HepG2 (cell line): ENCODE measurements around the gene NR2F6. TPM values are rescaled to one million over a fixed set of nuclear protein-coding genes. Genes with fewer than 3 reads are reported as not detected.
A peak's percentile ranks its signal among the peaks of the same experiment; 100 is the strongest.

ENCODE experiments used
- ARID3A ChIP-seq: IDR thresholded peaks from 2 replicates; pipeline ENCODE4 v1.6.1; 2012; ENCODE audit warnings: low read depth, low read length, improper control_type of control experiment
- CBFB ChIP-seq: sonication (generic); formaldehyde crosslinking; IDR thresholded peaks from 2 replicates; pipeline ENCODE4 v1.4.0; 2020; ENCODE audit warnings: missing genetic modification reagents
- ETV5 ChIP-seq: IDR thresholded peaks from 2 replicates; pipeline ENCODE4 v1.6.1; 2018; ENCODE audit warnings: missing biosample characterization, missing genetic modification reagents, inconsistent platforms, borderline replicate concordance
- GATAD1 ChIP-seq: IDR thresholded peaks from 2 replicates; pipeline ENCODE4 v1.6.1; 2016; ENCODE audit warnings: missing genetic modification reagents, missing compliant biosample characterization
- GPN1 ChIP-seq: sonication (generic); formaldehyde crosslinking; IDR thresholded peaks from 2 replicates; pipeline ENCODE4 v1.5.1; 2020; ENCODE audit warnings: missing genetic modification reagents, borderline replicate concordance
- KIAA2018 ChIP-seq: sonication (generic); formaldehyde crosslinking; IDR thresholded peaks from 2 replicates; pipeline ENCODE4 v1.5.0; 2020; ENCODE audit warnings: mild to moderate bottlenecking, missing genetic modification reagents, borderline replicate concordance
- MEIS1 ChIP-seq: sonication (generic); formaldehyde crosslinking; IDR thresholded peaks from 2 replicates; pipeline ENCODE4 v1.9.0; 2021; ENCODE audit warnings: mild to moderate bottlenecking, missing genetic modification reagents, moderate library complexity, borderline replicate concordance
- POLR2G ChIP-seq: fragments of 200-400 bp; formaldehyde crosslinking; IDR thresholded peaks from 2 replicates; pipeline ENCODE4 v1.6.1; 2018; ENCODE audit warnings: mild to moderate bottlenecking, low read depth, low read length, moderate library complexity
- SKI ChIP-seq: fragments of 450-650 bp; IDR thresholded peaks from one replicate; pipeline ENCODE4 v1.6.1; 2018; ENCODE audit warnings: mild to moderate bottlenecking; ENCODE audit not compliant: partially characterized antibody
- TFDP1 ChIP-seq: IDR thresholded peaks from 2 replicates; pipeline ENCODE4 v1.6.1; 2016; ENCODE audit warnings: missing compliant biosample characterization, missing genetic modification reagents, borderline replicate concordance
- TRIM24 ChIP-seq: sonication (generic); formaldehyde crosslinking; IDR thresholded peaks from 2 replicates; pipeline ENCODE4 v1.8.0; 2022; ENCODE audit warnings: mild to moderate bottlenecking, missing genetic modification reagents
- ZFP36L1 ChIP-seq: sonication (generic); formaldehyde crosslinking; IDR thresholded peaks from 2 replicates; pipeline ENCODE4 v1.8.0; 2022; ENCODE audit warnings: mild to moderate bottlenecking, missing genetic modification reagents, moderate library complexity
- ZNF510 ChIP-seq: sonication (generic); formaldehyde crosslinking; IDR thresholded peaks from 2 replicates; pipeline ENCODE4 v1.4.0; 2020; ENCODE audit warnings: low read depth, mild to moderate bottlenecking, missing genetic modification reagents
- polyA plus RNA-seq, 8 experiments: library from polyadenylated mRNA; depleted of rRNA in 3 of 8; stranded (reverse) in 7 of 8; unstranded in 1 of 8; fragments of >200 nt; fragmentation: Illumina TruSeq in 4 of 8; extraction: Trizol in 4 of 8; gene quantifications; 2 replicates each; pipeline versions ENCODE4 v1.2.1 to v1.2.3, GENCODE V29; 2011 to 2016; ENCODE audit warnings: low read depth in 4 of 8, missing spikeins in 1 of 8, mixed read lengths in 1 of 8; ENCODE audit not compliant: insufficient read depth in 1 of 8
- total RNA-seq, 5 experiments: library from RNA; depleted of rRNA; stranded (reverse); fragments of >200 nt; fragmentation: Illumina TruSeq; extraction: Trizol; gene quantifications; 2 replicates each; pipeline ENCODE4 v1.2.3, GENCODE V29; 2016; ENCODE audit warnings: low read depth in 1 of 5
- TF ChIP-seq, protein P1 (sequence below): sonication (generic); formaldehyde crosslinking; IDR thresholded peaks from 2 replicates; pipeline ENCODE4 v1.8.0; 2022; ENCODE audit warnings: mild to moderate bottlenecking, missing genetic modification reagents, moderate library complexity
- TF ChIP-seq, protein P2 (sequence below): sonication (generic); formaldehyde crosslinking; IDR thresholded peaks from 2 replicates; pipeline ENCODE4 v1.4.0; 2020; ENCODE audit warnings: missing genetic modification reagents, low read depth, mild to moderate bottlenecking, borderline replicate concordance

Gene NR2F6
- total and polyA plus RNA-seq, 2 of the 13 experiments (the other 11 are each of a cell fraction or from before 2014, with no cell fraction given) = 30.9 to 72.4 TPM

- TF ChIP-seq MEIS1 = no peak
- TF ChIP-seq, protein P1, sequence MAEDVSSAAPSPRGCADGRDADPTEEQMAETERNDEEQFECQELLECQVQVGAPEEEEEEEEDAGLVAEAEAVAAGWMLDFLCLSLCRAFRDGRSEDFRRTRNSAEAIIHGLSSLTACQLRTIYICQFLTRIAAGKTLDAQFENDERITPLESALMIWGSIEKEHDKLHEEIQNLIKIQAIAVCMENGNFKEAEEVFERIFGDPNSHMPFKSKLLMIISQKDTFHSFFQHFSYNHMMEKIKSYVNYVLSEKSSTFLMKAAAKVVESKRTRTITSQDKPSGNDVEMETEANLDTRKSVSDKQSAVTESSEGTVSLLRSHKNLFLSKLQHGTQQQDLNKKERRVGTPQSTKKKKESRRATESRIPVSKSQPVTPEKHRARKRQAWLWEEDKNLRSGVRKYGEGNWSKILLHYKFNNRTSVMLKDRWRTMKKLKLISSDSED = no peak
- TF ChIP-seq, protein P2, sequence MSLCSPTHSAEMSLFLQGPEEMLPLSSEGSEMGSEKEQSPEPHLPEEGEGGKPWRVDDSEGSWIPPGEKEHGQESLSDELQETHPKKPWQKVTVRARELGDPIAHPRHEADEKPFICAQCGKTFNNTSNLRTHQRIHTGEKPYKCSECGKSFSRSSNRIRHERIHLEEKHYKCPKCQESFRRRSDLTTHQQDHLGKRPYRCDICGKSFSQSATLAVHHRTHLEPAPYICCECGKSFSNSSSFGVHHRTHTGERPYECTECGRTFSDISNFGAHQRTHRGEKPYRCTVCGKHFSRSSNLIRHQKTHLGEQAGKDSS (CRISPR knock-in tag) = no peak
- TF ChIP-seq ZFP36L1 (CRISPR knock-in tag) = no peak
- no peak for TF ChIP-seq ARID3A
- TF ChIP-seq TFDP1 (CRISPR knock-in tag) = peak; percentile 63; the same call in 1 of the 2 replicates
- TF ChIP-seq TRIM24 (CRISPR knock-in tag) = no peak
- no peak for TF ChIP-seq GPN1 (CRISPR knock-in tag)
- 0 out of 2 replicates have a peak, but pooled peaks have one; percentile 14 for TF ChIP-seq ZNF510 (CRISPR knock-in tag)
- 0 out of 2 replicates have a peak, but pooled peaks have one; percentile 44 for TF ChIP-seq CBFB (CRISPR knock-in tag)
- no peak for TF ChIP-seq SKI
- TF ChIP-seq ETV5 (CRISPR knock-in tag) = peak; percentile 98
- peak; percentile 92 for TF ChIP-seq GATAD1
- TF ChIP-seq KIAA2018 (CRISPR knock-in tag) = no peak
- peak; percentile 95 for TF ChIP-seq POLR2G
Measured at GRCh38 chr19:17215127-17215971, 30.4 kb downstream of the NR2F6 start, which contains the start of gene USE1 (continued).
